GM12864 (cell line): ENCODE data around the gene DLGAP1.
"Not testable (repeated sequence)": the region's sequence is repeated elsewhere in the genome, so short reads cannot be mapped to it uniquely, and the experiment has no call there.

ENCODE experiments used
- DNase-seq: peaks from one replicate; pipeline ENCODE4 v3.0.0-alpha.2; 2011; ENCODE audit warnings: low read depth
- H3K4me3 ChIP-seq: 2 replicates; pipeline ENCODE4 v1.5.1; 2011; ENCODE audit warnings: mild to moderate bottlenecking, low read depth, low read length, control low read depth
- TF ChIP-seq, protein P1 (sequence below): IDR thresholded peaks from 2 replicates; pipeline ENCODE4 v1.5.1; 2011; ENCODE audit warnings: low read depth, mild to moderate bottlenecking, moderate library complexity, low read length, control low read depth, inconsistent platforms; ENCODE audit errors: missing control alignments

Gene DLGAP1

DNA sequence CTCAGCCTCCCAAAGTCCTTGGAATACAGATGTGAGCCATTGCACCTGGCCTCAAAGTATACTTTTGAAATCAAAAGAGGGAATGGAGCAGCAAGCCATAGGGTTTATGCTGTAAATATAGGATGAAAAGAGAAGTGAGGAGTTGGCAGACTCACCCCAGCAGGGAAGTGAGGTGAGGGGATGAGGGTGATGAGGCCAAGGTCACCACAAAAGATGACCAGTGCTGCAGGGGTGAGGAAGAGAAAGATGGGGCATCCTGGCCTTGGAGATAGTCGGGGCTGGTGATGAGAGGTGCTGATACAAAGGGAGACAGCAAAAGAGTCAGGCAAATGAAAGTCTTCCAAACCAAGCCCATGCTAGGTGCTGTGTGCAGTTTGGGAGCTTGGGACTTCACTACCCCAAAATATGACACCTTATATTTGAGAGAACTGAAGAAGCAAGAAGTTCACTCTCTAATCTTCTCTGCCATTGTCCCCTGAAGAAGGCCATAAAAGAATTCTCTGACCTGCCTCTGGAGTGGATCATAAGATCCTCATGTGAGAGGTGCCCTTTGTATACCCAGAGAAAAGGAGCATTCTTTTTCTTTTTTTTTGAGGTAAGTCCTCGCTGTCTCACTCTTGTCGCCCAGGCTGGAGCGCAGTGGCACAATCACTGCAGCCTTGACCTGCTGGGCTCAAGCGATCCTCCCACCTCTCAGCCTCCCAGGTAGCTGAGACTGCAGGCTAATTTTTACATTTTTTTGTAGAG lies 974.1 kb downstream of the DLGAP1 start:
- TF ChIP-seq, protein P1, sequence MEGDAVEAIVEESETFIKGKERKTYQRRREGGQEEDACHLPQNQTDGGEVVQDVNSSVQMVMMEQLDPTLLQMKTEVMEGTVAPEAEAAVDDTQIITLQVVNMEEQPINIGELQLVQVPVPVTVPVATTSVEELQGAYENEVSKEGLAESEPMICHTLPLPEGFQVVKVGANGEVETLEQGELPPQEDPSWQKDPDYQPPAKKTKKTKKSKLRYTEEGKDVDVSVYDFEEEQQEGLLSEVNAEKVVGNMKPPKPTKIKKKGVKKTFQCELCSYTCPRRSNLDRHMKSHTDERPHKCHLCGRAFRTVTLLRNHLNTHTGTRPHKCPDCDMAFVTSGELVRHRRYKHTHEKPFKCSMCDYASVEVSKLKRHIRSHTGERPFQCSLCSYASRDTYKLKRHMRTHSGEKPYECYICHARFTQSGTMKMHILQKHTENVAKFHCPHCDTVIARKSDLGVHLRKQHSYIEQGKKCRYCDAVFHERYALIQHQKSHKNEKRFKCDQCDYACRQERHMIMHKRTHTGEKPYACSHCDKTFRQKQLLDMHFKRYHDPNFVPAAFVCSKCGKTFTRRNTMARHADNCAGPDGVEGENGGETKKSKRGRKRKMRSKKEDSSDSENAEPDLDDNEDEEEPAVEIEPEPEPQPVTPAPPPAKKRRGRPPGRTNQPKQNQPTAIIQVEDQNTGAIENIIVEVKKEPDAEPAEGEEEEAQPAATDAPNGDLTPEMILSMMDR = no peak
- no peak for DNase-seq
- H3K4me3 ChIP-seq = no peak overlapping the region

- no peak overlapping the region for H3K4me3 ChIP-seq
- no peak for DNase-seq
- TF ChIP-seq, protein P1 = no peak
Measured at GRCh38 chr18:3479978-3480509, 975.1 kb downstream of the DLGAP1 start.

DNA sequence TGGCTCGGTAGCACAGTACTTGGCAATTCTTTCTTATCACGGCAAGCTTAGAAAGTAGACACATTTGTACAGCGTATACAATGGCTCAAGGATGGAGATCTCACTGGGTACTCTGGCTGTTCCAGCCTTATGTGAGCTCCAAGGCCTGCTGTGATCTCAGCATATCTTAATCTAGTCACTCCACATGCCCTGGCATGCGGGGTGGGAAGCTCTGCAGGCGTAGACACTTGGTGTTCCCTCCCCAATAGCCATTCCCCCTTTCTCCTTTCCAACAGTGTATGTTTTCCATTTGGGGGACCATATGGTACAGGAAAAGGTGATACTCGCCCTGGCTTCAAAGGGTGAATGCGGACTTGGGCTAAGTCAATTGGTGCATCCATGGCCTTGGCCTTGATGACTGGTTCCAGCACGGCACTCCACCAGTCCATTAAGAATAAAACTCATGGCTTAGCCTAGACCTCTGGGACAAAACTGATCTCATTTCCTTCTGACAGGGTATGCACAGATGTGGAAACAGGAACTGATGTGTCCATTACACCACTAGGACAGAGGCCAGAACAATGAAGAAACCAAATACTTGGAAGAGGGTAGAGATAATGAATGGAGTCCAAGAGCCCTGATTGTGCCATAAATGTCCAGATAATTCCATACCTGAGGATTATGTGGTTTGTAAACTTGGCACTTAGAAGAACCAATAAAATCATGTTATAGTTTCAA lies 976.7 kb downstream of the DLGAP1 start:
- TF ChIP-seq, protein P1 = no peak
- no peak for DNase-seq
- no peak overlapping the region for H3K4me3 ChIP-seq

GRCh38 chr18:3472681-3473544 lies 982.2 kb downstream of the DLGAP1 start:
- DNase-seq = no peak

DNA sequence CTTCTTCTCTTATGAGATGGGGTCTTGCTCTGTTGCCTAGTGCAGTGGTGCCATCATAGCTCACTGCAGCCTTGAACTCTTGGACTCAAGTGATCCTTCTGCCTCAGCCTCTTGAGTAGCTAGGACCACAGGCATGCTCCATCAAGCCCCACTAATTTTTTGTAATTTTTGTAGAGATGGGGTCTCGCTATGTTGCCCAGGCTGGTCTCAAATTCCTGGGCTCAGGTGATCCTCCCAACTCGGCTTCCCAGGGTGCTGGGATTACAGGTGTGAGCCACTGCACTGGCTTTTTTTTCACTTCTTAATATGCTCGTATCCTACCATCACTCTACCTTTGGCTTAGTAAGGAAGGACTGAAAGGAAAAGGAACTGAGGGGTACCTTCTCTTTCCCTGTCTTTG lies 983.0 kb downstream of the DLGAP1 start:
- not testable (repeated sequence) for DNase-seq, H3K4me3 ChIP-seq

More at GRCh38 chr18:3472681-3473544, 982.2 kb downstream of the DLGAP1 start:
- TF ChIP-seq, protein P1 = no peak
- no peak overlapping the region for H3K4me3 ChIP-seq

DNA sequence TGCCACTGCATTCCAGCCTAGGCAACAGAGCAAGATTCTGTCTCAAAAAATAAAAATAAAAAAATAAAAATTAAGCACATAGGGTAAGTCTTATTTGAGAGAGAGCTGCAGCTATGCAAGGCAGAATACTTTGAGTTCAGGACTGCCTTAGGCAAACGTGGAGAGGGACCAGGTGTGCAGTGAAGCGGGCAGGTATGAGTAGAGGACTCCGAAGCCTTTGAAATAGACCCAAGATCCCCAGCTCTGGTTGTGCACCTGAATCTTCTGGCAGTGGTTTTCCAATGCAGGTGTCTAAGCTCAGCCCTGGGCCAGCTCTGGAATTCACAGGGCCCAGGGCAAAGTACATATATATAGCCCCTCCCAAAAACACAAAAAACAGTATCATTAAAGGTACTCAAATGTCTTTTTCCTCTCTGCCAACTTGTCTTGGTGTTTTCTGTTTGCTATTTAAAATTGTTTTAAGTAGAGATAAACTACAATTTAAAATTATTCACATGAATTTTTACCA lies 983.9 kb downstream of the DLGAP1 start:
- no peak overlapping the region for H3K4me3 ChIP-seq
- TF ChIP-seq, protein P1 = no peak
- no peak for DNase-seq
